A673 (cell line): ENCODE data around the gene INTS4.
"Not testable (repeated sequence)": the region's sequence is repeated elsewhere in the genome, so short reads cannot be mapped to it uniquely, and the experiment has no call there.

Experiments
- EZH2 ChIP-seq: fragments of 200-600 bp; sonication (generic); IDR thresholded peaks from 2 replicates; pipeline ENCODE4 v1.6.1; 2017; ENCODE audit warnings: borderline replicate concordance, low read depth, mild to moderate bottlenecking, mixed read lengths, antibody characterized with exemption, low read length; ENCODE audit not compliant: poor library complexity, severe bottlenecking
- TF ChIP-seq, protein P1 (sequence below): fragments of 300-800, 200-600 bp; sonication (generic); conservative IDR thresholded peaks from 2 replicates; pipeline ENCODE4 v1.5.1; 2017; ENCODE audit warnings: low read depth, mild to moderate bottlenecking, antibody characterized with exemption, low read length, moderate library complexity, mixed read lengths

DNA sequence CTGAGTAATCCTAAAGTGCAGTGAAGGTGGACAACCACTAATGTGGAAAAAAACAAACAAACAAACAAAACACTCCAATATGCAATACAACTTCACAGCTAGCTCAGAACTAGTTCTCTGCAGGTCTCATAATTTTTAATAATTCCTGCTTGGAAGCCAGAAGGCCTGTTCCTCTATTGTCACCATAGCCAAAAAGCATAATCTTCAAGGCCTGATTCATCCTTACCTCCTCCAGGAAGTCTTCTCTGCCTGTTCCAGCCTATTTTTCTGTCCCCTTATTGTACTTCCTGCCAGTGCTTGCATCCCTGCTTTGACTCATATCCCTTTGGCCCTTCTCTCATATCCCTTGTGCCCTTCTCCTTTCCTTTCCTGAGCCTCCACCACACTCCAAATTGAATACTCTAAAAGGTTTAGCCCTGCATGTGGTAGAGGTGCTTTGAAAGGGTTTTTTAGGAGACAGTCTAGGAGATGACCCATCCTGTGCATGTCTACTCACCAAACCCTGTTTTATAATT lies 104.3 kb downstream of the INTS4 start:
- TF ChIP-seq, protein P1, sequence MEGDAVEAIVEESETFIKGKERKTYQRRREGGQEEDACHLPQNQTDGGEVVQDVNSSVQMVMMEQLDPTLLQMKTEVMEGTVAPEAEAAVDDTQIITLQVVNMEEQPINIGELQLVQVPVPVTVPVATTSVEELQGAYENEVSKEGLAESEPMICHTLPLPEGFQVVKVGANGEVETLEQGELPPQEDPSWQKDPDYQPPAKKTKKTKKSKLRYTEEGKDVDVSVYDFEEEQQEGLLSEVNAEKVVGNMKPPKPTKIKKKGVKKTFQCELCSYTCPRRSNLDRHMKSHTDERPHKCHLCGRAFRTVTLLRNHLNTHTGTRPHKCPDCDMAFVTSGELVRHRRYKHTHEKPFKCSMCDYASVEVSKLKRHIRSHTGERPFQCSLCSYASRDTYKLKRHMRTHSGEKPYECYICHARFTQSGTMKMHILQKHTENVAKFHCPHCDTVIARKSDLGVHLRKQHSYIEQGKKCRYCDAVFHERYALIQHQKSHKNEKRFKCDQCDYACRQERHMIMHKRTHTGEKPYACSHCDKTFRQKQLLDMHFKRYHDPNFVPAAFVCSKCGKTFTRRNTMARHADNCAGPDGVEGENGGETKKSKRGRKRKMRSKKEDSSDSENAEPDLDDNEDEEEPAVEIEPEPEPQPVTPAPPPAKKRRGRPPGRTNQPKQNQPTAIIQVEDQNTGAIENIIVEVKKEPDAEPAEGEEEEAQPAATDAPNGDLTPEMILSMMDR: not testable (repeated sequence)
- not testable (repeated sequence) for TF ChIP-seq EZH2
